ENCODE measurements around the gene HMGN2.

- TF ChIP-seq, protein P1, sequence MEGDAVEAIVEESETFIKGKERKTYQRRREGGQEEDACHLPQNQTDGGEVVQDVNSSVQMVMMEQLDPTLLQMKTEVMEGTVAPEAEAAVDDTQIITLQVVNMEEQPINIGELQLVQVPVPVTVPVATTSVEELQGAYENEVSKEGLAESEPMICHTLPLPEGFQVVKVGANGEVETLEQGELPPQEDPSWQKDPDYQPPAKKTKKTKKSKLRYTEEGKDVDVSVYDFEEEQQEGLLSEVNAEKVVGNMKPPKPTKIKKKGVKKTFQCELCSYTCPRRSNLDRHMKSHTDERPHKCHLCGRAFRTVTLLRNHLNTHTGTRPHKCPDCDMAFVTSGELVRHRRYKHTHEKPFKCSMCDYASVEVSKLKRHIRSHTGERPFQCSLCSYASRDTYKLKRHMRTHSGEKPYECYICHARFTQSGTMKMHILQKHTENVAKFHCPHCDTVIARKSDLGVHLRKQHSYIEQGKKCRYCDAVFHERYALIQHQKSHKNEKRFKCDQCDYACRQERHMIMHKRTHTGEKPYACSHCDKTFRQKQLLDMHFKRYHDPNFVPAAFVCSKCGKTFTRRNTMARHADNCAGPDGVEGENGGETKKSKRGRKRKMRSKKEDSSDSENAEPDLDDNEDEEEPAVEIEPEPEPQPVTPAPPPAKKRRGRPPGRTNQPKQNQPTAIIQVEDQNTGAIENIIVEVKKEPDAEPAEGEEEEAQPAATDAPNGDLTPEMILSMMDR (IDR thresholded peaks at IDR 0.05 in 2 of 3, conservative IDR thresholded peaks at IDR 0.05 in 1 of 3; ENCODE audit: control insufficient read depth in 2 of 3, extremely low read depth in 1 of 3, insufficient read depth in 1 of 3, low read depth in 3 of 3, low read length in 3 of 3): no peak
- TF ChIP-seq YY1 (IDR thresholded peaks at IDR 0.05; ENCODE audit: low read depth, low read length) (no peak), FOXM1 (IDR thresholded peaks at IDR 0.05; ENCODE audit: low read depth, low read length) (no peak), TCF12 (IDR thresholded peaks at IDR 0.05; ENCODE audit: low read depth, low read length) (no peak), ZSCAN29 (IDR thresholded peaks at IDR 0.05) (no peak), FOXK2 (IDR thresholded peaks at IDR 0.05) (no peak), EZH2 (IDR thresholded peaks at IDR 0.05; ENCODE audit: borderline replicate concordance, control insufficient read depth, low read depth, low read length) (no peak), EP300 (IDR thresholded peaks at IDR 0.05; ENCODE audit: borderline replicate concordance in 1 of 2, control insufficient read depth in 1 of 2, low read depth in 2 of 2, low read length in 2 of 2) (no peak), GABPA (IDR thresholded peaks at IDR 0.05; ENCODE audit: low read depth) (no peak), SREBF2 (IDR thresholded peaks at IDR 0.05; ENCODE audit: low read length) (no peak), STAT3 (IDR thresholded peaks at IDR 0.05; ENCODE audit: low read depth, low read length) (no peak)
- TF ChIP-seq, protein P2, sequence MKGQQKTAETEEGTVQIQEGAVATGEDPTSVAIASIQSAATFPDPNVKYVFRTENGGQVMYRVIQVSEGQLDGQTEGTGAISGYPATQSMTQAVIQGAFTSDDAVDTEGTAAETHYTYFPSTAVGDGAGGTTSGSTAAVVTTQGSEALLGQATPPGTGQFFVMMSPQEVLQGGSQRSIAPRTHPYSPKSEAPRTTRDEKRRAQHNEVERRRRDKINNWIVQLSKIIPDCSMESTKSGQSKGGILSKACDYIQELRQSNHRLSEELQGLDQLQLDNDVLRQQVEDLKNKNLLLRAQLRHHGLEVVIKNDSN (IDR thresholded peaks at IDR 0.05; ENCODE audit: borderline replicate concordance, extremely low read length, insufficient read depth, low read depth, low read length): no peak
Observed at GRCh38 chr1:26524181-26524580, 51.9 kb downstream of the HMGN2 start.
